ENCODE data around the gene PALB2.

The PALB2 gene

DNA sequence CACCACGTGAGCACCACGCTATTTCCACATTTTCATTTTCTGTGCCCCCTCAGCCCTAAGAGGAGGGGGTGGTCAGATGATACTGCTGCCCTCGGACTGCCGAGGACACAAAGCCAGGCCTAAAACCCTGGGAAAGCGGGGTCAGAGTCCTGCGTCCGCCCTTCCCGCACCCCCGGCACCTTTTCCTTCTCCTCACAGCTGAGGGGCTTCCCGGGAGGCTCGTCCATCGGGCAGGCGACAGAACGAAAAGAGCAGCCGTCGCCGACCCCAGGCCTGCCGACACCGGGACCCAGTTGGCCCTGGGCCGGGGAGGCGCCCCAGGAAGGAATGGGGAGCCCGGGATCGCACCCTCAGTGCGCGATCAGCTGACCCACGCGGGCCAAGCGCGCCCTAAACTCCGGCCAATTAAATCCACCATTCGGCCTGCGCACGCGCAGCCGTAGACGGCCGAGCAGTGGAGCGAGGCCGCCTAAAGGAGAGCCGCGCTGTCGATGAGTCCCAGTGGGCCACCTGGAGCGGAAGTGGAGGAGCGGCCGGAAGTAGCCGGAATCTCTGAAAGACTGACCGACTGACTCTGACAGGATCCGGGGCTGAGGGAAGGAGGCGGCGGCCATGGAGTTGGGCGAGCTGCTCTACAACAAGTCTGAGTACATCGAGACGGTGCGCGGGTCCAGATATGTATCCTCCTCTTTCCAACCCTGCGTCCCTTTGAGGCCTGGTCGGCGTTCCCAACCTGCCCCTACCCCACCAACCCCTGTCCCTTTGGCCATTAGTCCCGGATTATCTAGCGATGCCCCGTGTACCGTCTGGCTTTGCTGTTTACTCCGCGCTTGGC lies at the start of gene PALB2, which contains the start of gene DCTN5:
Gene PALB2, minus strand, starts transcription at position 380 of the 835 bp plus-strand sequence. Its CDS starts 153 bp downstream, at position 227.
Gene DCTN5, plus strand, starts transcription at position 536 of the 835 bp plus-strand sequence. Its CDS starts 77 bp downstream, at position 613.
- DNase-seq (ENCODE audit: low read depth) = peak; percentile 88

DNA sequence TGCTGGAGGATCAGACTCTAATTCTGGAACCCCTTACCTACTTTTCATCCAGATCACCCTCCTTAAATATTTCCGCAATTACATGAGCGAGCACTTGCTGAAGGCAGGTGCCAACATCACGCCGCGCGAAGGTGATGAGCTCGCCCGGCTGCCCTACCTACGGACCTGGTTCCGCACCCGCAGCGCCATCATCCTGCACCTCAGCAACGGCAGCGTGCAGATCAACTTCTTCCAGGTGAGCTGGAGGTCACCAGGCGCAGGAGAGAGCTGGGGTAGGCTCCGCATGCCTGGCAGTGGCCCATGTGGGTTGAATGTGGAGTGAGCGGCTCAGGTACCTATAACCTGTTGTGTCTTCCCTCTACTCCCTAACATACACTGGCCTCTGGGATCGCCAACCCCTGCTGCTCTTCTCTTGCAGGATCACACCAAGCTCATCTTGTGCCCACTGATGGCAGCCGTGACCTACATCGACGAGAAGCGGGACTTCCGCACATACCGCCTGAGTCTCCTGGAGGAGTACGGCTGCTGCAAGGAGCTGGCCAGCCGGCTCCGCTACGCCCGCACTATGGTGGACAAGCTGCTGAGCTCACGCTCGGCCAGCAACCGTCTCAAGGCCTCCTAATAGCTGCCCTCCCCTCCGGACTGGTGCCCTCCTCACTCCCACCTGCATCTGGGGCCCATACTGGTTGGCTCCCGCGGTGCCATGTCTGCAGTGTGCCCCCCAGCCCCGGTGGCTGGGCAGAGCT lies 48.5 kb upstream of the PALB2 start:
- no peak for DNase-seq (ENCODE audit: low read depth)

DNA sequence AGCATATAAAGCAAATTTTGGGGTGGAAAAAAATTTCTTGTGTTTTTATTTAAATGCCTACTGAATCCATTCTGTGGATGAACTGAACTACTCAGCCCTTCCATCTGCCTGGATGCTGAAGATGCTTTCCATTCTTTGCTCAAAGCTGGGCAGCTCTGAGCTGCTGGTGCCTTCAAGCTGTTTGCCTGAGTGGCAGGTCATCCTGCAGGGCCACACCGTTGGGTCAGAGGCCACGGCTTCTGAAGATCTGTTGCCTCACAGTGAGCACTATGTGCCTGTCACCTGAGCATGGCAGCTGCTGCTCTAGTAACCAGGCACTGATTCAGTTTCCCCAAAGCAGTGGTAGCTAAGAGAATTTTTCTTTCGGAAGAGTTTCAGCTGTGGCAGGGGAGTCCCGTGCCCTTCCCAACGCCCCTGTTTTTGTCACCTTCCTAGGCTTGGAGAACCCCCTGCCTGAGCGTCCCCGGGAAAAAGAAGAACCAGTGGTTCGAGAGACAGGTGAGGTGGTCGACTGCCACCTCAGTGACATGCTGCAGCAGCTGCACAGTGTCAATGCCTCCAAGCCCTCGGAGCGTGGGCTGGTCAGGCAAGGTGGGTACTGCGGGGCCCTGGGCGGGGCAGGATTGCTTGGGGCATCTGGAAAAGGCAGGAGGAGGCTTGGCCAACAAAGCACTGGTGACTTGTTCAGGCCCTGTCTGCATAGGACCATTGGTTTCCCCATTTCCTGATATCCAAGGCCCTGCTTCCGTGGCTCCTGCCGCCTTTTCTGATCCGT lies 46.1 kb upstream of the PALB2 start:
- DNase-seq (ENCODE audit: low read depth) = no peak

DNA sequence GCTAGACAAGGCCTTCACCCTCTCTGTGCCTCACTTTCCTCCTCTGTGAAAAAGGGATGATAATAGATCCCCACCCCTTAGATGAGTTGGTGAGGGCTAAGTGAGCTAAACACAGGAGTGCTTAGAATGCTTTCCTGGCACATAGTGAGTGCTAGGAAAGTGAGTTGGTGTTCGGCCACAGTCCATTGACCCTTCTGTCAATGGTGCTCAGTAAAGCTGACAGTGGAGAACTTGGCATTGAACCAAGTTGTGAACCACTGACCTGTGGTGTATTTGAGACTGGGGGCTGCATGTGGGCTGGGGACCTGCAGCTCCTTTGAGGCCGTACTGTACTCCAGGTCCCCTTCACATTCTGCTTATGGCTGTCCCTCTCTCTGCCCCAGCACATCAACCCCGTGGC lies 42.4 kb upstream of the PALB2 start:
- DNase-seq (ENCODE audit: low read depth) = no peak

DNA sequence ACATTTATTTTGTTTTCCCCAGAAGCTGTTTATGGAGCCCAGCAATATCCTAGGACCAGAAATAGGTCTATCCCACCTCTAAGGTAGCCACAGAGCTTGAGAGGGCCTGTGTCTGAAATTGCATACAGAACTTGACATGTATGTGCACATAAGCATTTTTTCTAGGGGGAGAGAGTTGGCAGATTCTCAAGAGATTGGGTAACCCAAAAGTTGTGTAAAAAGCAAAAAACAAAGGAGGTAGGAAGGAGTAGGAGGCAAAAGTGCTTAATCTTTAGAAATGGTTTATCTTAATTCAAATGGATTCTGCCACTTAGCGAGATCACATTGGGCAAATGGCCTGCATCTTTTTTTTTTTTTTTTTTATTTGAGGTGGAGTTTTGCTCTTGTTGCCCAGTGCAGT lies 41.1 kb upstream of the PALB2 start:
- DNase-seq (ENCODE audit: low read depth) = no peak

DNA sequence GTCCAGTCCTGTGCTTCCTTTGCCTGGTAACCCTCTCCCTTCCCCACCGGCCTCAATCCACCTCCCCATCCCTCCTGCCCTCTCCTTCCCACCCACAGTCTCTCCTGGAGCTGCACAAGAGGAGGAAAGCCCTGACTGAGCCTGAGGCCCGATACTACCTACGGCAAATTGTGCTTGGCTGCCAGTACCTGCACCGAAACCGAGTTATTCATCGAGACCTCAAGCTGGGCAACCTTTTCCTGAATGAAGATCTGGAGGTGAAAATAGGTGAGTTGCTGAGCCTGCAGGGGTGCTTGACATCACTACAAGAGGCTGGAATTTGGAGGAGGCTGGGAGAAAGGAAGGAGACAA lies 38.9 kb upstream of the PALB2 start:
- DNase-seq (ENCODE audit: low read depth) = no peak

DNA sequence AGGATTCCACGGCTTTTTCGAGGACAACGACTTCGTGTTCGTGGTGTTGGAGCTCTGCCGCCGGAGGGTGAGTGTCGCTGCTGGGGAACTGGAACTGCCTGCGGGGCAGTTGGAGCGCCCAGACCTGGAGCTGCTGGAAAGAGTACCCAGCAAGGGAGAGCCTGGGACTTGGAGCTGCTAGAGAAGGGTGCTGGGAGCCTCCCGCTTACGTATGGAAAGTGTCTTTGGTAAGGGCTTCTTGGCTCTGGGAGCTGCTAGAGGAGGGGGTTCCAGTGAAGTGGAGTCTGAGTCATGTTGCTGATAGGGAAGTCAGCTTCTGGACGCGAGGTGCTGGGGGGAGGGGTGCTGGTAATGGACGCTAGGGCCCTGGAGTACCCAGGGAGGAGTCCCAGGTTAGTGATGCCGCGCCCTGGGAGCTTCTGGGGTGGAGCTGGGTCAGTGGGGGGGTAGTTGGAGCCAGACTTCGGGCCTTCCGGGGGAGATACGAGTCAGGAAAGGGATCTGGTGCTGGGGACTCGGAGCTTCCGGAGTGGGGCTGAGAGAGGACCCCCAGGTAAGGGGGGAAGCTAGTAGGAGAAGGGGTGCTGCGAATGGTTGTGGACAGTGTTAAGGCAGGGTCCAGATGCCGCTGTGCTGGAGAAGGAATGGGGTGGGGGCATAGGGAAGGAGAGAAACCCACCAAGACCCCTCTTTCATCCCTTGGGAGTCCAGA lies 38.3 kb upstream of the PALB2 start:
- no peak for DNase-seq (ENCODE audit: low read depth)

DNA sequence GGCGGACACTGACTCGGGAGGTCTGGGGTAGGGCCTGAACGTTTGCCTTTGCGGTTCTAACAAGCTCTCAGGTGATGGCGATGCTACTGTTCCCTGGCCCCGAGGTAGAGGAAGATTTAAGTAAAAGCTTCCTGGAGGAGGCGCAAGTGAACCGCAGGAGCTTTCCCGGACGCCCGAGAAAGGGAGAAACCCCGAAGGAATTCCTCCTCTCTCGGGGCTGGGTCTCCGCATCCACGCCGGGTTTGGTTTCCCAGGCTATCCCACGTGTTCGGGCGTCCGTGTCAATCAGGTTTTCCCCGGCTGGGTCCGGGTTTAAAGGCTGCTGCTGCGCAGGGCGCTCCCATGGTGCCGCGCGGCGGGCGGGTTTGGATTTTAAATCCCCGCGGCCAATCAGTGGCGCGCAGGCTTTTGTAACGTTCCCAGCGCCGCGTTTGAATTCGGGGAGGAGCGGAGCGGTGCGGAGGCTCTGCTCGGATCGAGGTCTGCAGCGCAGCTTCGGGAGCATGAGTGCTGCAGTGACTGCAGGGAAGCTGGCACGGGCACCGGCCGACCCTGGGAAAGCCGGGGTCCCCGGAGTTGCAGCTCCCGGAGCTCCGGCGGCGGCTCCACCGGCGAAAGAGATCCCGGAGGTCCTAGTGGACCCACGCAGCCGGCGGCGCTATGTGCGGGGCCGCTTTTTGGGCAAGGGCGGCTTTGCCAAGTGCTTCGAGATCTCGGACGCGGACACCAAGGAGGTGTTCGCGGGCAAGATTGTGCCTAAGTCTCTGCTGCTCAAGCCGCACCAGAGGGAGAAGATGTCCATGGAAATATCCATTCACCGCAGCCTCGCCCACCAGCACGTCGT lies 37.5 kb upstream of the PALB2 start, which contains the start of gene PLK1:
Gene PLK1, plus strand, starts transcription at position 460 of the 844 bp plus-strand sequence. Its CDS starts 44 bp downstream, at position 504.
- DNase-seq (ENCODE audit: low read depth) = peak; percentile 64

DNA sequence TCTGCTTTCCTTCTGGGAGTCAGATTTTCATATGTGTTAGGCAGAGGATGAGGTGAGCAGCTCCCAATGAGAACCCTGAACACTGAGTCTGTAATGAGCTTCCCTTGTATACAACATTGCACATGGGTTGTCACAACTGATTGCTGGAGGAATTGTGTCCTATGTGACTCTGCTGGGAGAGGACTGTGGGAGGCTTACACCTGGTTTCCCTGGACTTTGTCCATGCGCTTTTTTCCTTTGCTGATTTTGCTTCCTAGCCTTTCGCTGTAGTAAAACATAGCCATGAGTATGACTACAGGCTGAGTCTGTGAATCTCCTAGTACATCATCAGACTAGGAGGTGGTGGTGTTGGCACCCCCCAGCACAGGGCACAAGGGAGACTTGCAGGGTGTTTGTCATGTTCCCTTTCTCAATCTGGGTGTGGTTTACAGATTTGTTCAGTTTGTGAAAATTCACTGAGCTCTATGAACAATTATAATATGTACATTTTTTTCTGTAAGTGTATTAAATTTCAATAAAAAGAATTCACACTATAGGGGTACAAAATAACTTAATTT lies 35.9 kb upstream of the PALB2 start:
- no peak for DNase-seq (ENCODE audit: low read depth)

DNA sequence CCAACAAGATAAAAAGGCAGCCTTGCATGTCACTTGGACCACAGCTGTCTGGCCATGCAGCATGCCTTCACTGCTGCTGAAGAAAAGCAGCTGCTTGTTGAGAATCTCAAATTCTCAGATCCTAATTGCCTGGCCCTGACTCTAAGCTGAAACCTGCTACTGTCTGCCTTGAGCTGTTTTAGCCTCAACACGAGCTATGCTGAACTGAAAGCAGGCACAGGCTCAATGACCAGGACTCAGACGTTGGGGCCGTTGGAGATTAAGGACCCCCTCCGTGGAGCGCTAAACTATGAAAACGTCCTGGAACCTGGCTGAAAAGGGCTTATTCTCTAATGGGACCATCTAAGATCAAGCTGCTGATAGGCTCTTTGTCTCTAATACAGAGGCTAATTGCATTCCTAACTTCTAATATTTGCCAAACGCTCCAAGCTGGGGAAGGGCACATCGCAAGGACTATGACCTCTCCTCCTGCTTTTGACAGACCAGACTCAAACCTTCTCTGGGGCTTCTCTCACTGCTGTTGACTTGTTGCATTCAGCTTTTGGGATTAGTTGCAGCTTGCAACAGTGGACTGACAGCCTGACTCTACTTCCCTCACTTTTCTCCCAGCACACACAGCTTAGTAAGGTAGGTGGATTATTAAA lies 33.0 kb upstream of the PALB2 start:
- DNase-seq (ENCODE audit: low read depth) = no peak

DNA sequence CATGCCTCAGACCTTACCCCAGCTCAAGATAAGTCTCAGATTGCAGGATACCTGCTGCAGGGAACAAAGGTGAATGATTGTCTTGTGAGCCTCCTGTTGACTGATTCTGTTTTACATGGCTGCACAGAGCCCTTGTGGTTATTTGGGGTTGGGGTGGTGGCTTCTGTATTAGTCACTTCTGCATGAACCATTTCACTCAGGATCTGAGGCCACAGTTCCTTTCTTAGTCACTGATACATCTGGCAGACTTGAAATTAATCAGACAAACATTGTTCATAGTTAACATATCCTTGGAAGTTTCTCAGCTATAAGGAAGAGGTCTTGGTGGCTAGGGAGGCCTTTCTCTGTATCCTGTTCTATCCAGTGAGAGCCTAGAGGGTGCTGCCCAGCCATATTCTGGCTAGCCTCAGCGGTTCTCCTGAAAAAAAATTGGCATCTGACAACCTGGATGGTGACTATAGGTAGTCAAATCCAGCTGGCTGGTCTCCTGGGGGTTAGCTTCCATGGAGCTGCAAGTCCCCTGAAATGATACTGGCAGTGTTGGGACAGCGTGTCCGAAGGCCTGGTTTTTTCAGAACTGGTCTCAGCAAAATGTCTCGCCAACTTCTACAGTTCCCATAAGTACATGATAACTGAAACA lies 29.1 kb upstream of the PALB2 start:
- no peak for DNase-seq (ENCODE audit: low read depth)

DNA sequence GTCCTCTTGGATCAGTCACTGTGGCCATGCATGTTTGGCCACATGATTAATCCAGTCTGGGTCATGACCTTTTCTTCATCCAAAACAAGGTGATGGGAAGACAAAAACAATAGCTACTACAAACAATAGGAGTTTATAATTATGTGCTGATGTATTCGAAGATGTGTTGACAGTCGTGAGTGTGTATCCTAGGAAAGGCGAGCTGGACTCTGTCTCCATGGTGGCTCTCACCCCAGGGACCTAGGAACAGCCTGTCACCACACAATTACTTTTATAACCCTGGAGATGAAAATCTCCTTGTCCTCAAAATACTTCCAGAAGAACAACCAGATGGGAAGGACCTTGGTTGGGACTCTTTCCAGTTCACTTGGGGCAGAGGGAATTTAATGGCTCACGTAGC lies 27.8 kb upstream of the PALB2 start:
- DNase-seq (ENCODE audit: low read depth) = no peak

DNA sequence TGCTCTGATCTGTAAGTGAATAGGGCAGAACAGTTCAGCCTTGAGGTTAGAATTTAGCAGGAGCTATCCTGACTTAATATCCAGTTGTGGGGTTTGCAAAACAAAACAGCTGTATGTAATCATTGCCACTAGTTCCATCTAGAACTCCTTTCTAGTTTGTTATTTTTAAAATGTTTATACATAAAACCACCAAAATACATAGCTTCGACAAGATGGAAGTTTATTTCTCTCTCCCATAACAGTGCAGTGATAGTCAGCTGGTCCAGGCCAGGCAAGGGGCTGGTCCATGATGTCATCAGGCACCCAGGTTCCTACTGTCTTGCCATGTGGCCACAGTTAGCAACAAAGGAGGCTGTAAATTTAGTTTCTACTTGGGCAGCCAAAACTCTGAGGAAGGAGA lies 27.1 kb upstream of the PALB2 start:
- DNase-seq (ENCODE audit: low read depth) = no peak

DNA sequence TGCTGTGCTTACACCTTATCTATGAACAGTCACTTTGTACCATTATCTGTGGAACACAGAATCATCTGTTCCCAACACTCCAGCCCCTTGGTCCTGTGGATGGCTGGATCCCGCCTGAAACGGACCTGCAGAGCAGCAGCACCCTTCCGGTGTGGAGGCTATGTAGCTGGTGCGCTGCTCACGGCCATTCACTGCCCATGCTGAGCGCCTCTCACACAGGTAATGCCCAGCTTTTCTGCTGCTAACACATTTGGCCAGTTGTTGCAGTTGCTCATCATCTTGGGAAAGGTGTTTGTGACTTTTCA lies 26.2 kb upstream of the PALB2 start:
- DNase-seq (ENCODE audit: low read depth) = no peak

DNA sequence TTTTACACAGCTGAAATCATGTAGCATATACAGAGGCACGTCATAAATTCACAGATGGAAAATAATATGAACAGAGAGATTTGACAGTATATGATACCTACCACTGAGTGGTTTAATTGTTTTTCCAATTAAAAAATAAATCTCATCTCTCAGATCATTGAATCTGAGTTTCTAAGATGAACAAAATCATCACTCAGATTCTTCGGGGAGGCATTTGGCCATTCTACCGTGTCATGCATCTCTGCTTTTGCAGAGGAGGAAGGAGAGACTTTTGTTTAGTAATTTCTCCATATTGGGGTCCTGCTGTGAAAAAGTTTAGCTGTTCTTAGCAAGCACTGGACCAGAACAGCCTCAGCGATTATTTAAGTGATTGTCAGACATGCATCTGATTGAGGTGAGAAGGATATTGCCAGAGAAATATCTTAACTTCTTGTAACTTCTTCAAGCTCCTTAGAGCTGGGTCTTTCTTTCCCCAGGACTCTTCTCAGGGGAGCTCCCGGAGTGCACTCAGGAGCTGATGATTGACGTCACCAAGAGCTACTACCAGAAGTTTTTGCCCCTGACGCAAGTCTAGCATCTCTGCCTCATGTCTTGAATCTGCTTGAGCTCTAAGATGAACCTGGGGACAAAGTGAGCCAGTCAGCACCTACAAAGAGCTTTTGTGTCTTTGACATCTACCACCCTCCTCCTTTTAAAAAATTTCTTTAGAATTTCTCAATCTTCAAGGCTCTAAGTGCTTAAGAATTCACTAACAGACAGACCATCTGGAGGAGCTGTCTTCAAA lies 25.7 kb upstream of the PALB2 start:
- DNase-seq (ENCODE audit: low read depth) = no peak

DNA sequence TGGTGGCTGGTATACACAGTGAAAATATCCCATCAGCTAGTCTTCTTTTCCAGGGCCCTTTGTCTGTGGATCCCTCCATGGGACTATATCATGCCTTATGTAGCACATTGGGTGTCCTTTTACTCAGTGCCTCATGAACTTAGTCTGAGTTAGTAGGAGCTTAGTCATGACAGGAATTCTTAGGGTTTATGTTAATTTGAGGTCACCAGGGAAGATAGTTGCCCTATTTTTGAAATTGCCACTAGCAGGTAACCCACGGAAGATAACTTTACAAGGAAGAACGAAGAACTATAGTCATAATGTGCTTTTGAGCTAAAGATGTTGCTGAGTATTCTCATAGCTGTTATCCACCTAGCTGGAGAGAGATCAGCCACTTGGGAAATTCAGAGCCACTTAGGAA lies 22.8 kb upstream of the PALB2 start:
- DNase-seq (ENCODE audit: low read depth) = no peak

DNA sequence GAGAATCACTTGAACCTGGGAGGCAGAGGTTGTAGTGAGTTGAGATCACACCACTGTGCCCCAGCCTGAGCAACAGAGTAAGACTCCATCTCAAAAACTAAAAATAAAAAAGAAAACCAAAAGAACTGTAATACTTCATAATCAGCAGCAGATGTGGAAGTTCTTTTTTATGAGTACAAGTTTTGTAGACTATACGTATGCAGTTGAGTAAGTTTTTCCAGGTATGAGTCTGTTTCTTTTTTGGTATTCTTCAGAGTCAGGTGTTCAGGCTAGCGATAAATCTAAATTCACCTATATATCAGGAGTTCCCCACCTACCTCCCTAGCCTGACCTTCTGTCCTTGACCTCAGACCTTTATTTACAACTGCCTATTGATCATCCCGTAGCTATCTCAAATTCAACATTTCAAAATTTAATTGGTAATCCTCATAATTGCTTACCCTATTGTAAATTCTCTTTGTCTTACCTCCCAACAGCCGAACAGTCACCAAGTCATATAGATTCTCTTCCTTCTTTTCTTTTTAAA lies 10.9 kb upstream of the PALB2 start:
- DNase-seq (ENCODE audit: low read depth) = no peak

DNA sequence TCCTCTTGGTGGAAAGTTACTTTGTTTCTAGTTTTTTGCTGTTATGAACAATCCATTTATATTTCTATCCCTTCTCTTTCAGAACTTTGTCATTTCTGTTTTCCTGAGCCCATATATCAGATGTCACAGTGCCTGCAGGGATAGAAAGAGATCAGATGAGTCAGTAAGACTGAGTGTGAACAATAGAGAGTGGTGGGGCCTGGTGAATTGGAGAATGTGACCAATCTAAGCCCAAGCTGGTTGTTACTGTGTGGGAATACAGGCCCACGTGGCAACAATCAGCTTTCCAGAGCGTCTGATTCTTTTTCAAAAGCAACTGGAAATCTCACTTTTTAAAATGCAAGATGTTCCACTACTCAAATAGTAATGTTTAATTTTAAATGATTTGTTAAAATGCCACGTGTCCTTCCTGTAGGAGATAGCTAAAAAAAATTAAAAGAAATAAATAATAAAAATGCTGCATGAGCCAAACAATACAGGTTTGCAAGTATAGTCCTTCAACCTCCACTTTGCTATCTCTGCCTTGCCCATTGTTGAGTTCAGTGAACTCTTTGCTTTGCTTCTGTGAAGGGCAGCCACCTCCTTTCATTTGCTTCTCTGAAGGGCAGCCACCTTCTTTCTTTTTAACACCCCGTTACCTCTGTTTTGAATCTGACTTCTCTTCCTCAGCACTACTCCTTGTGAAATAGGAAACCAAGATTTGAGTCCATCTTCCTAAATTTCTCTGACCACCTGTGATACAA lies 9.7 kb upstream of the PALB2 start:
- DNase-seq (ENCODE audit: low read depth) = no peak
